Smooth muscle cell (in vitro differentiated cells): ENCODE data around the gene FHAD1. TPM values are rescaled to one million over a fixed set of nuclear protein-coding genes. Genes with fewer than 3 reads are reported as not detected.

ENCODE experiments used
- DNase-seq: peaks from one replicate; lab custom pipeline; 2025; ENCODE audit not compliant: unreplicated experiment; lab: John Stamatoyannopoulos, UW
- H2AFZ ChIP-seq: fragments of 200-600 bp; sonication (generic); 2 replicates; pipeline ENCODE4 v1.6.0; 2016; ENCODE audit warnings: antibody characterized with exemption, low read depth, mild to moderate bottlenecking
- H3F3A ChIP-seq: fragments of 200-600 bp; sonication (generic); 2 replicates; pipeline ENCODE4 v1.6.0; 2017; ENCODE audit warnings: antibody characterized with exemption, low read depth
- H3K27ac ChIP-seq: fragments of 200-600 bp; sonication (generic); 2 replicates; pipeline ENCODE4 v1.5.1; 2016; ENCODE audit warnings: low read depth, mild to moderate bottlenecking
- H3K27me3 ChIP-seq: fragments of 200-600 bp; sonication (generic); 2 replicates; pipeline ENCODE4 v1.6.1; 2016; ENCODE audit warnings: low read depth, mild to moderate bottlenecking
- H3K36me3 ChIP-seq: fragments of 200-600 bp; sonication (generic); 2 replicates; pipeline ENCODE4 v1.5.1; 2016; ENCODE audit warnings: low read depth
- H3K4me1 ChIP-seq: fragments of 200-600 bp; sonication (generic); 2 replicates; pipeline ENCODE4 v1.5.1; 2016; ENCODE audit warnings: low read depth
- H3K4me2 ChIP-seq: fragments of 200-600 bp; sonication (generic); 2 replicates; pipeline ENCODE4 v1.6.0; 2016; ENCODE audit warnings: mild to moderate bottlenecking
- H3K4me3 ChIP-seq: fragments of 200-600 bp; sonication (generic); 2 replicates; pipeline ENCODE4 v1.5.1; 2016; ENCODE audit warnings: mild to moderate bottlenecking
- H3K79me2 ChIP-seq: fragments of 200-600 bp; sonication (generic); 2 replicates; pipeline ENCODE4 v1.6.0; 2016; ENCODE audit warnings: low read depth, mild to moderate bottlenecking
- H3K9ac ChIP-seq: fragments of 200-600 bp; sonication (generic); 2 replicates; pipeline ENCODE4 v1.6.0; 2016; ENCODE audit warnings: low read depth
- H3K9me3 ChIP-seq: fragments of 200-600 bp; sonication (generic); replicated peaks from 2 replicates; pipeline ENCODE4 v1.5.1; 2016; ENCODE audit warnings: low read depth
- H4K20me1 ChIP-seq: fragments of 200-600 bp; sonication (generic); 2 replicates; pipeline ENCODE4 v1.6.0; 2016; ENCODE audit warnings: low read depth
- CTCF ChIP-seq: fragments of 200-600 bp; sonication (generic); IDR thresholded peaks from 2 replicates; pipeline ENCODE4 v1.5.1; 2017; ENCODE audit warnings: borderline replicate concordance, mild to moderate bottlenecking, antibody characterized with exemption; ENCODE audit not compliant: insufficient read depth, poor library complexity, severe bottlenecking
- WGBS: methylation state at CpG from one replicate; pipeline ENCODE4 v1.1.7; 2016; ENCODE audit warnings: low lambda C conversion rate; 5-methylcytosine and 5-hydroxymethylcytosine counted together
- polyA plus RNA-seq: library from polyadenylated mRNA; unstranded; fragments of >200 nt; fragmentation: Nextera tagmentation; extraction: Ambion mirVana; gene quantifications from 2 replicates; pipeline ENCODE4 v1.2.1, GENCODE V29; 2016
- total RNA-seq: library from RNA; depleted of rRNA; stranded (reverse); fragments of >200 nt; gene quantifications from 2 replicates; pipeline ENCODE4 v1.2.3, GENCODE V29; 2014

The FHAD1 gene
- total and polyA plus RNA-seq, 2 experiments from 2014 or later, result 0.33 TPM; not detected in 1

- no peak for TF ChIP-seq CTCF
- H3K27ac ChIP-seq, result no peak overlapping the region
- no peaks in the 10 kb centered on the region for H3K36me3 ChIP-seq
- H2AFZ ChIP-seq, result no peak overlapping the region
- no peaks in the 10 kb centered on the region for H3K79me2 ChIP-seq
- H3K9ac ChIP-seq, result no peak overlapping the region
- H3K9me3 ChIP-seq, result no peaks in the 10 kb centered on the region
- DNase-seq, result no peak
- H4K20me1 ChIP-seq, result peaks cover 25% of the 10 kb centered on the region
- 74% methylated on average over 5 of the region's 5 CpGs for WGBS
- no peaks in the 10 kb centered on the region for H3K27me3 ChIP-seq
- H3K4me1 ChIP-seq, result no peaks in the 10 kb centered on the region
- H3K4me2 ChIP-seq, result no peak overlapping the region
- H3F3A ChIP-seq, result no peaks in the 10 kb centered on the region
- H3K4me3 ChIP-seq, result no peak overlapping the region
These were observed 178.0 kb downstream of the FHAD1 start for GRCh38 chr1:15424981-15425380.

GRCh38 chr1:15425521-15425920, 178.5 kb downstream of the FHAD1 start:
- Histone ChIP-seq H4K20me1 (peaks cover 25% of the 10 kb centered on the region), H3K79me2 (no peaks in the 10 kb centered on the region), H3F3A (no peaks in the 10 kb centered on the region), H3K9me3 (no peaks in the 10 kb centered on the region), H3K27me3 (no peaks in the 10 kb centered on the region), H3K36me3 (no peaks in the 10 kb centered on the region), H3K27ac (no peak overlapping the region), H3K4me2 (no peak overlapping the region), H3K4me3 (no peak overlapping the region), H2AFZ (no peak overlapping the region), H3K9ac (no peak overlapping the region), H3K4me1 (no peaks in the 10 kb centered on the region)
- no peak for TF ChIP-seq CTCF
- WGBS, result over 99% methylated on average over 10 of the region's 10 CpGs
- DNase-seq, result no peak

- no peak for DNase-seq
- Histone ChIP-seq H3K27ac (no peak overlapping the region), H3K4me3 (no peak overlapping the region), H3K4me1 (no peaks in the 10 kb centered on the region), H3K79me2 (no peaks in the 10 kb centered on the region), H3K36me3 (no peaks in the 10 kb centered on the region), H3K9me3 (no peaks in the 10 kb centered on the region), H3K4me2 (no peak overlapping the region), H3K27me3 (no peaks in the 10 kb centered on the region), H3K9ac (no peak overlapping the region), H3F3A (no peaks in the 10 kb centered on the region), H2AFZ (no peak overlapping the region), H4K20me1 (peaks cover 24% of the 10 kb centered on the region)
- 78% methylated on average over 6 of the region's 6 CpGs for WGBS
- TF ChIP-seq CTCF, result no peak
These were observed 178.9 kb downstream of the FHAD1 start for GRCh38 chr1:15425958-15426357.

- Histone ChIP-seq H3K9me3 (no peaks in the 10 kb centered on the region), H3K4me3 (no peak overlapping the region), H2AFZ (no peak overlapping the region), H3K27ac (no peak overlapping the region), H3K4me2 (no peak overlapping the region), H4K20me1 (peaks cover 17% of the 10 kb centered on the region), H3K9ac (no peak overlapping the region), H3K79me2 (no peaks in the 10 kb centered on the region), H3F3A (no peaks in the 10 kb centered on the region), H3K4me1 (no peaks in the 10 kb centered on the region), H3K27me3 (no peaks in the 10 kb centered on the region), H3K36me3 (no peaks in the 10 kb centered on the region)
- no peak for DNase-seq
- TF ChIP-seq CTCF, result no peak
- WGBS, result 77% methylated on average over 27 of the region's 30 CpGs
These were observed 179.7 kb downstream of the FHAD1 start for GRCh38 chr1:15426492-15427279.
